Measurements from ENCODE around the gene OR6B1. TPM values are rescaled to one million over a fixed set of nuclear protein-coding genes. Genes with fewer than 3 reads are reported as not detected.

Gene OR6B1
- total RNA-seq, 1 experiment from 2014 or later = not detected

DNA sequence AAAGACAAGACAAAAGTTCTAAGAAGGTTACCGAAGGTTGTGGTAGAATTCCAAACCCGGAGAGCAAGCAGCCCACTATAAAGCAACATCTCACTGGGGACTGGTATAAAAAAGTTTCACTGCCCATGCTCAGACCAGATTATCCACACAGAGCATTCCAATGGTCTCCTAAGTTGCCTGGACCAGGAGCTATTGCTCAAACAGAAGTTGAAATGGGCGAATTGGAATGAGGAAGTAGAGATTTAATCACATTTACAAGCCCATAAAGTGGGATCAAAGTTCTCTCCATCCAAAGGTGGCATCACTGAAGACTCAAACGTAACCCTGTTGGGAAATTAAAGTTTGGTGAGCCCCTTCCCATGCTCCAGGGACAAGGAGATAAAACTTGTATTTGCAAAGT lies 25.7 kb upstream of the OR6B1 start:
- H3K36me3 Mint-ChIP-seq (ENCODE audit: insufficient read depth, unreplicated experiment) = peaks cover 5% of the 10 kb centered on the region
- H3K4me3 Mint-ChIP-seq (ENCODE audit: unreplicated experiment) = peak overlapping the region; percentile 63
- peak overlapping the region; percentile 90 for H3K27ac Mint-ChIP-seq (ENCODE audit: unreplicated experiment)
- no peaks in the 10 kb centered on the region for H3K36me3 ChIP-seq (ENCODE audit: control insufficient read depth, insufficient read depth, low read length)
- H3K4me1 ChIP-seq = peaks cover 52% of the 10 kb centered on the region
- H3K27me3 ChIP-seq (replicated peaks; ENCODE audit: control insufficient read depth, insufficient read depth, low read length) = no peaks in the 10 kb centered on the region
- peak; percentile 86 to 87 for DNase-seq
- peak overlapping the region; percentile 26 for H3K4me3 ChIP-seq (ENCODE audit: low read depth, low read length)
- peaks cover 33% of the 10 kb centered on the region for H3K4me1 Mint-ChIP-seq (ENCODE audit: low read depth, unreplicated experiment)
- BruUV-seq (replicated peaks) = no TSS peak
- intact Hi-C loops (cut with micrococcal nuclease; ENCODE audit: unreplicated experiment) = no loop called here
- TF ChIP-seq CTCF (IDR thresholded peaks at IDR 0.05; ENCODE audit: insufficient read depth in 1 of 2, low read depth in 1 of 2, low read length in 1 of 2, severe bottlenecking in 1 of 2, unreplicated experiment in 1 of 2) = no peak
- H3K9me3 ChIP-seq = peaks cover 23% of the 10 kb centered on the region
- H3K9me3 Mint-ChIP-seq (ENCODE audit: unreplicated experiment) = peaks cover 31% of the 10 kb centered on the region
- POLR2A ChIA-PET = interaction anchor here (0.5 to 2.2 kb wide), 4 partner anchors 9 to 73 kb away, joined by 3 to 31 read pairs (median 4); partner anchors contain the start of gene TCAF1
- H3K27me3 Mint-ChIP-seq (ENCODE audit: insufficient read depth, unreplicated experiment) = no peaks in the 10 kb centered on the region
- CTCF ChIA-PET = interaction anchor here (1.1 to 1.6 kb wide), 3 partner anchors 40 to 73 kb away, joined by 3 to 7 read pairs (median 7); partner anchors contain the start of gene TCAF1

- H3K27me3 Mint-ChIP-seq (ENCODE audit: insufficient read depth, unreplicated experiment) = no peaks in the 10 kb centered on the region
- Histone ChIP-seq H3K4me3 (ENCODE audit: low read depth, low read length) (no peak overlapping the region), H3K27me3 (replicated peaks; ENCODE audit: control insufficient read depth, insufficient read depth, low read length) (no peaks in the 10 kb centered on the region), H3K9me3 (peaks cover 24% of the 10 kb centered on the region), H3K36me3 (ENCODE audit: control insufficient read depth, insufficient read depth, low read length) (no peaks in the 10 kb centered on the region), H3K4me1 (peaks cover 61% of the 10 kb centered on the region)
- ChIA-PET POLR2A (interaction anchor here (2.2 kb wide), 1 partner anchor 74 kb away, joined by 31 read pairs; the partner anchor contains the start of gene TCAF1), CTCF (no interaction called here)
- peaks cover 35% of the 10 kb centered on the region for H3K9me3 Mint-ChIP-seq (ENCODE audit: unreplicated experiment)
- BruUV-seq (replicated peaks) = no TSS peak
- peak in 1 of 2 experiments; percentile 30 for DNase-seq
- peaks cover 5% of the 10 kb centered on the region for H3K36me3 Mint-ChIP-seq (ENCODE audit: insufficient read depth, unreplicated experiment)
- H3K4me1 Mint-ChIP-seq (ENCODE audit: low read depth, unreplicated experiment) = peaks cover 38% of the 10 kb centered on the region
- TF ChIP-seq CTCF (IDR thresholded peaks at IDR 0.05; ENCODE audit: insufficient read depth in 1 of 2, low read depth in 1 of 2, low read length in 1 of 2, severe bottlenecking in 1 of 2, unreplicated experiment in 1 of 2) = peak in 1 of 2 experiments; percentile 7
- H3K27ac Mint-ChIP-seq (ENCODE audit: unreplicated experiment) = no peak overlapping the region
- H3K4me3 Mint-ChIP-seq (ENCODE audit: unreplicated experiment) = no peak overlapping the region
- intact Hi-C loops (cut with micrococcal nuclease; ENCODE audit: unreplicated experiment) = no loop called here
Measured at GRCh38 chr7:143975617-143976016, 24.5 kb upstream of the OR6B1 start.

GRCh38 chr7:143978585-143978984 lies 21.5 kb upstream of the OR6B1 start:
- H3K9me3 Mint-ChIP-seq (ENCODE audit: unreplicated experiment) = peaks cover 50% of the 10 kb centered on the region
- Histone ChIP-seq H3K36me3 (ENCODE audit: control insufficient read depth, insufficient read depth, low read length) (no peaks in the 10 kb centered on the region), H3K27me3 (replicated peaks; ENCODE audit: control insufficient read depth, insufficient read depth, low read length) (no peaks in the 10 kb centered on the region), H3K9me3 (peaks cover 27% of the 10 kb centered on the region), H3K4me3 (ENCODE audit: low read depth, low read length) (no peak overlapping the region), H3K4me1 (peaks cover 52% of the 10 kb centered on the region)
- peak overlapping the region; percentile 71 for H3K27ac Mint-ChIP-seq (ENCODE audit: unreplicated experiment)
- CTCF ChIA-PET = no interaction called here
- intact Hi-C loops (cut with micrococcal nuclease; ENCODE audit: unreplicated experiment) = no loop called here
- DNase-seq = no peak
- peaks cover 37% of the 10 kb centered on the region for H3K4me1 Mint-ChIP-seq (ENCODE audit: low read depth, unreplicated experiment)
- H3K36me3 Mint-ChIP-seq (ENCODE audit: insufficient read depth, unreplicated experiment) = peaks cover 5% of the 10 kb centered on the region
- H3K4me3 Mint-ChIP-seq (ENCODE audit: unreplicated experiment) = no peak overlapping the region
- no TSS peak for BruUV-seq (replicated peaks)
- no peak for TF ChIP-seq CTCF (IDR thresholded peaks at IDR 0.05; ENCODE audit: insufficient read depth in 1 of 2, low read depth in 1 of 2, low read length in 1 of 2, severe bottlenecking in 1 of 2, unreplicated experiment in 1 of 2)
- POLR2A ChIA-PET = no interaction called here
- no peaks in the 10 kb centered on the region for H3K27me3 Mint-ChIP-seq (ENCODE audit: insufficient read depth, unreplicated experiment)

Measured in Caco-2 (cell line).